Measurements from ENCODE around the gene CMTR1.

CMTR1 gene

GRCh38 chr6:37501632-37502491, 68.8 kb downstream of the CMTR1 start:
- DNase-seq (ENCODE audit: low read depth in 1 of 2, low spot score in 1 of 2), result no peak
- Histone ChIP-seq H3K27me3 (ENCODE audit: insufficient read depth, poor library complexity, severe bottlenecking) (no peaks in the 10 kb centered on the region), H3K27ac (replicated peaks) (no peak overlapping the region), H3K4me3 (replicated peaks; ENCODE audit: insufficient read depth, low read length) (no peak overlapping the region)
- TF ChIP-seq, protein P1, sequence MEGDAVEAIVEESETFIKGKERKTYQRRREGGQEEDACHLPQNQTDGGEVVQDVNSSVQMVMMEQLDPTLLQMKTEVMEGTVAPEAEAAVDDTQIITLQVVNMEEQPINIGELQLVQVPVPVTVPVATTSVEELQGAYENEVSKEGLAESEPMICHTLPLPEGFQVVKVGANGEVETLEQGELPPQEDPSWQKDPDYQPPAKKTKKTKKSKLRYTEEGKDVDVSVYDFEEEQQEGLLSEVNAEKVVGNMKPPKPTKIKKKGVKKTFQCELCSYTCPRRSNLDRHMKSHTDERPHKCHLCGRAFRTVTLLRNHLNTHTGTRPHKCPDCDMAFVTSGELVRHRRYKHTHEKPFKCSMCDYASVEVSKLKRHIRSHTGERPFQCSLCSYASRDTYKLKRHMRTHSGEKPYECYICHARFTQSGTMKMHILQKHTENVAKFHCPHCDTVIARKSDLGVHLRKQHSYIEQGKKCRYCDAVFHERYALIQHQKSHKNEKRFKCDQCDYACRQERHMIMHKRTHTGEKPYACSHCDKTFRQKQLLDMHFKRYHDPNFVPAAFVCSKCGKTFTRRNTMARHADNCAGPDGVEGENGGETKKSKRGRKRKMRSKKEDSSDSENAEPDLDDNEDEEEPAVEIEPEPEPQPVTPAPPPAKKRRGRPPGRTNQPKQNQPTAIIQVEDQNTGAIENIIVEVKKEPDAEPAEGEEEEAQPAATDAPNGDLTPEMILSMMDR (IDR thresholded peaks at IDR 0.05; ENCODE audit: insufficient read depth, low read length), result no peak
- TF ChIP-seq POLR2AphosphoS5 (IDR thresholded peaks at IDR 0.05; ENCODE audit: low read depth) (no peak), REST (IDR thresholded peaks at IDR 0.05; ENCODE audit: insufficient replicate concordance, low read depth) (no peak), SPI1 (IDR thresholded peaks at IDR 0.05; ENCODE audit: borderline replicate concordance, low read depth) (no peak), GABPA (IDR thresholded peaks at IDR 0.05; ENCODE audit: low read depth) (no peak)

GRCh38 chr6:37502703-37503291, 69.8 kb downstream of the CMTR1 start:
- DNase-seq (ENCODE audit: low read depth in 1 of 2, low spot score in 1 of 2), result no peak
- TF ChIP-seq SPI1 (IDR thresholded peaks at IDR 0.05; ENCODE audit: borderline replicate concordance, low read depth) (no peak), POLR2AphosphoS5 (IDR thresholded peaks at IDR 0.05; ENCODE audit: low read depth) (no peak), GABPA (IDR thresholded peaks at IDR 0.05; ENCODE audit: low read depth) (no peak), REST (IDR thresholded peaks at IDR 0.05; ENCODE audit: insufficient replicate concordance, low read depth) (no peak)
- TF ChIP-seq, protein P1 (IDR thresholded peaks at IDR 0.05; ENCODE audit: insufficient read depth, low read length), result no peak
- H3K27ac ChIP-seq (replicated peaks), result no peak overlapping the region
- H3K4me3 ChIP-seq (replicated peaks; ENCODE audit: insufficient read depth, low read length), result no peak overlapping the region
- H3K27me3 ChIP-seq (ENCODE audit: insufficient read depth, poor library complexity, severe bottlenecking), result no peaks in the 10 kb centered on the region

DNA sequence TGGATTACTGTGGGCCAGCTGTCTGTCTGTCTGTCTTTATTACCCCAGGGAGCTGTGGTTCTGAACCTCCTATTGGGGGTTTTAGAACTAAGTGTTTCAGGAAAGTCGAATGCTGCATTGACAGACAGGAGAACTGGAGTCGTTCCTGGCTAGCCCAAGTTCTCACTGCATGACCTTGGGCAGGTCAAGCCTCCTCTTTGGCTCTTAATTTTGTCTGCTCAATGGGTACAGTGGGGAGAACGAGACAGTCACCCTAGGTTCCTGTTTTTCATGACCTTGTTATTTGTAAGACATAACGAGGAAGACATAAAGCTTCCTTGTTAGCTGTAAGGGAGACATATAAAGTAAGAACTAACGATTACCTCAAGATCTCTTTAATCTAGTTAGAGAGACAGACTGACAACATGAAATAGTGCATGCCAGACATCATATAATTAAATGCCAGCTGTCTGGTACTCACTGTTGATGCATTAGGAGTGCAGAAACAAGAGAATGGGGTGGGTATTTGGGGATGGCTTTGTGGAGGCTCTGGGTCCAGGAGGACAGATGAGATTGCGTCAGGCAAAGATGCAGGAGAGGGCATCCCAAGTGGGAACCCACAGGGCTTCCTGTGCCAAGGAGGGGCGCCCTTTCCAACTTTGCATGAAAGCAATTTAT, 70.4 kb downstream of the CMTR1 start:
- Histone ChIP-seq H3K27me3 (ENCODE audit: insufficient read depth, poor library complexity, severe bottlenecking) (no peaks in the 10 kb centered on the region), H3K27ac (replicated peaks) (no peak overlapping the region), H3K4me3 (replicated peaks; ENCODE audit: insufficient read depth, low read length) (no peak overlapping the region)
- DNase-seq (ENCODE audit: low read depth in 1 of 2, low spot score in 1 of 2), result peak in 1 of 2 experiments; percentile 24
- TF ChIP-seq REST (IDR thresholded peaks at IDR 0.05; ENCODE audit: insufficient replicate concordance, low read depth), result no peak
- no peak for TF ChIP-seq SPI1 (IDR thresholded peaks at IDR 0.05; ENCODE audit: borderline replicate concordance, low read depth)
- TF ChIP-seq GABPA (IDR thresholded peaks at IDR 0.05; ENCODE audit: low read depth), result no peak
- TF ChIP-seq, protein P1 (IDR thresholded peaks at IDR 0.05; ENCODE audit: insufficient read depth, low read length), result no peak
- TF ChIP-seq POLR2AphosphoS5 (IDR thresholded peaks at IDR 0.05; ENCODE audit: low read depth), result no peak
